Activated CD8-positive, alpha-beta memory T cell treated with anti-CD3 and anti-CD28 coated beads for 36 hours (primary cell): ENCODE results near the gene MYOM3. TPM values are rescaled to one million over a fixed set of nuclear protein-coding genes. Genes with fewer than 3 reads are reported as not detected.

ENCODE experiments used
- CTCF ChIA-PET: fragments of 350-600 bp; sonication (Branson Sonifier 250); formaldehyde crosslinking; loops from one replicate; lab custom pipeline; 2021; ENCODE audit warnings: antibody characterized with exemption; lab: Charles Lee
- POLR2A ChIA-PET: fragments of 350-600 bp; sonication (Branson Sonifier 250); formaldehyde crosslinking; loops from one replicate; lab custom pipeline; 2021; ENCODE audit warnings: antibody characterized with exemption; lab: Charles Lee
- total RNA-seq, 2 experiments: library from RNA; stranded (reverse); gene quantifications; one replicate each; pipeline ENCODE4 v1.2.3, GENCODE V29; 2021

The MYOM3 gene
- not detected for total RNA-seq

- ChIA-PET CTCF (interaction anchor here (0.8 to 2.2 kb wide), 2 partner anchors 41 to 197 kb away, joined by 3 to 9 read pairs; no protein-coding TSS in a partner anchor), POLR2A (interaction anchor here (0.6 kb wide), 2 partner anchors 242 to 384 kb away, joined by 3 read pairs; no protein-coding TSS in a partner anchor)
These were observed at the start of gene MYOM3 for GRCh38 chr1:24111996-24112779. TSS of gene MYOM3 (minus strand) at chr1:24112135. CDS start at chr1:24108636, 3,499 bp downstream.

DNA sequence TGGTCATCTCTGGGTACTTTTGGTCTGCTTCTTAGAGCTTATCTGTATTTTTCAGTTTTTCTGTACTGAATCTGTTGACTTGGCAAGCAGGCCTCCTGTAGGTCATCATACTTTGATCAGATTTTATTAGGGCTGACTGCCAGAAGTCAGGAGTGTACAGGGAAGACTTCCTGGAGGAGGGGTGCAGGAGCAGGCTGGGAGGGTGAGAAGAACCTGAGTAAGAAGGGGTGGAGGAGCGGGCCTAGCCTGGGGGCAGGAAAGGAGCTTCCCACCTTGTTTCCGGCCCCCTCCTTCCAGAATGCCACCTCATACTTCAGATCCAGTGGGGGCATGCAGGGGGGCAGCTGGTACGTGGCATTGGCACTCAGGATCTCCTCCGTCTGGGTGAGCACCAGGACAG, 49.3 kb upstream of the MYOM3 start:
- ChIA-PET POLR2A (no interaction called here), CTCF (no interaction called here)

DNA sequence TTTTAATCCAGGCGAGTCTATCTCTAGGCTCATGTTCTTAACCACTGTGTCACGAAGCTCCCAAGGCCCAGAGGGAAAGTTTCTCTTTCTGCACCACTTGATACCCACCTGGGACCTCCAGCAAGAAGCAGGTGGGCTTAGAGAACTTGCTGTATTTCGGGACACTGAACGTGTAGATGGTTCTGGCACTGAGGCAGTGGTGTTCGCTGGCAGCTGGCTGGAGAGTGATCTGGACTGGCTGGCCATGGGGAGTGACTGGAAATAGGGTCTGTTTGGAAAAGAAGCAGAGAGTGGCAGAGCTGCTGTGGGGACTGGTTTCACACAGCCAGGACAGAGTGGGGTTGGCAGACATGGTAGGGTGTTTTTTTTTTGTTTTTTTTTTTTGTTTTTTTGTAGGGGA, 47.4 kb upstream of the MYOM3 start:
- CTCF ChIA-PET = interaction anchor here (1.0 to 1.8 kb wide), 2 partner anchors 9 to 323 kb away, joined by 3 to 8 read pairs; no protein-coding TSS in a partner anchor
- POLR2A ChIA-PET = no interaction called here

- ChIA-PET POLR2A (no interaction called here), CTCF (interaction anchor here (1.8 kb wide), 1 partner anchor 8 kb away, joined by 8 read pairs; no protein-coding TSS in a partner anchor)
These were observed 46.1 kb upstream of the MYOM3 start for GRCh38 chr1:24157918-24158481.

GRCh38 chr1:24156542-24157260, 44.8 kb upstream of the MYOM3 start:
- ChIA-PET CTCF (interaction anchor here (1.8 kb wide), 1 partner anchor 42 kb away, joined by 4 read pairs; no protein-coding TSS in a partner anchor), POLR2A (no interaction called here)

DNA sequence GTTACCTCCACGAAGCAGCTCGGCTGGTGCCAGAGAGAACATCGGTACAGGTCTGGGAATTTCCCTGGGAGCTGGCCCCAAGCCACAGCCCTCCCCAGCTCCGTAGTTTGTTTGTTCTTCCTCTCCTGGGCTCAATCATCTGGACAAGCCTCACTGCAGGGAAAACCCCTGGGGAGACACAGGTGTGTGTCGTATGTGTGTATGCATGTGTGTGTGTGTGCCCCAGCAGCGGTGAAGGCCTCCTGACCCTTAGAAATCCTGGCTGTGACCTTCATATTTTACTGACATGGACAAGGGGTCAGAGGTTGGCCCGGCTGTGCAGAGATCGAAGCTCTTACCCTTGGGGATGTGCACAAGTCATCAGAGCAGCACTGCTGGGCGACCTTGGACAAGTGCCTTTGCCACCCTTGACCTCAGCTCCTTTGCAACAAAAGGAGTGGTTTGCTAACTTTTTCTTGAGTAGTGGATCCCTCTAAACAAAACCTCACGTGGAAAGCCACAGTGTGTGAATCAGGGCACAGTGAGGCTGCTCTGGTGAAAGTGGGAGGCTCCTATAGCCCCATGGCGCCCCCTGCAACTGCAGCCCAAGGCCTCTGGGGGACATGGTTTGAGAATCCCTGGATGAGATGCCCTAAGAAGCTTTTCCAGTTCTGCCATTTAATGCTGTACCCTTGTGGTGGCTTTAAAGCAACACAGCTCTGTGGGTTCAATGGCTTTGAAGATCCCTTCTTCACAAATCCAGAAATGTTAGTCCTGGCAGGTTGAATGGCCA, 43.3 kb upstream of the MYOM3 start:
- CTCF ChIA-PET = interaction anchor here (1.0 to 6.6 kb wide), 3 partner anchors 44 to 237 kb away, joined by 4 to 50 read pairs (median 4); no protein-coding TSS in a partner anchor
- POLR2A ChIA-PET = no interaction called here

- ChIA-PET POLR2A (no interaction called here), CTCF (interaction anchor here (1.0 to 6.6 kb wide), 2 partner anchors 47 to 238 kb away, joined by 4 to 50 read pairs; no protein-coding TSS in a partner anchor)
These were observed 42.3 kb upstream of the MYOM3 start for GRCh38 chr1:24154215-24154614.

DNA sequence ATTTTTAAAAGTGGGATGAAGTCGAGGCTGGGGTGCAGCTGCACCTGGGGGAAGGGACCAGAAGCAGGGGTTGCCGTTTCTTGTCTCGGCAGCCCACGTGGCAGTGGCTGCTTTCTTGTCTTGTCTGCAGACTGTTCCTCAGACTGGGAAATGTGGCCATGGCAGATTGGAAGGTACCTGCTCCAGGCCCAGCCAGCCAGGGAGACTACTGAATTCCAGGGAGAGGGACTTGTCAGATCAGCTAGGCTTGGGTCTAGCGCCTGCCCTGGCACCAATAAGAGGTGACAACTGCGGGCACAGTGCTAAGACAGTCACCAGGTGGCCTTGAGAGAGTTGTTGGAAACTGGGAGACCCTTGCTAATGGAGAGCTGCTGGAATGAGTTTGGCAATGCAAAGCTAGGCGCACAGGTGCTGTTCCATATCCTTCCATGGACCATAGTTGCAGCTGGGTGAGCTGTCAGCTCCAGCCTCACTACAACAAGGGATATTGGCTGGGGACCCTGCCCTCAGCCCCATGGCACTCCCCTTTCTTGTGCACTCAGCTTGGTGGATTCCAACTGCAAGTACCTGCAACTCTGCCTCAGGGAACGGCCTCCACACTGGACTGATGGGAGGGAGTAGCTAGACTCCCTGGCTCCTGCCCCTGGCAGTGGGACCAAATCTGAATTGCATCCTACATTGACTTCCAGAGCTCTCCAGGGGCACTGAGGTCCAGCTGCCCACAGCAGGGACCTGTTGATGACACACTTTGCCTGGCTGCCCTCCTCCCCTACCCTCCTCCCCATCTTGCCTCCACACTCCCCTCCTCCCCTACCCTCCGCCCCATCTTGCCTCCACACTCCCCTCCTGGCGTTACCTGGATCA, 40.9 kb upstream of the MYOM3 start:
- ChIA-PET CTCF (interaction anchor here (6.6 kb wide), 1 partner anchor 240 kb away, joined by 50 read pairs; no protein-coding TSS in a partner anchor), POLR2A (no interaction called here)

DNA sequence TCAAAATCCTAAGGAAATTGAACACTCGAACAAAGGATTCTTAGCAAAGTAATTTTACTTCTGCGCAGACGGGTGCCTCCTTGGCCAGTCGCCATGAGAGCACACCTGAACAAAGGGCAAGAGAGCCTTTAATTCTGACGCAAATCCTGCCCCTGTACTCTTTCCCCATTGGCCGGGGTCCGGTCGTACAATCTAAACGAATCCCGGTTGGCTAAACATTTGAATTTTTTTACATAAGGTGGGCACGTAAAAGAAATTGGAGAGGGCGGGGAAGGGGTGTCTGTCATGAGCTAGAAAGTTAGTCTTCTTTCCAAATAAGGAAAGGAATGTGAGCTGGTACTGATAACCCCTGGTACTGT, 39.2 kb upstream of the MYOM3 start:
- ChIA-PET CTCF (interaction anchor here (1.2 to 6.6 kb wide), 8 partner anchors 8 to 241 kb away, joined by 3 to 50 read pairs (median 14); partner anchors contain the start of gene IFNLR1), POLR2A (no interaction called here)

- ChIA-PET POLR2A (interaction anchor here (0.7 to 1.2 kb wide), 2 partner anchors 37 to 596 kb away, joined by 4 to 5 read pairs; partner anchors contain the start of gene IFNLR1), CTCF (interaction anchor here (0.6 to 6.6 kb wide), 21 partner anchors 8 to 259 kb away, joined by 3 to 50 read pairs (median 4); partner anchors contain the start of gene IFNLR1)
These were observed 38.6 kb upstream of the MYOM3 start for GRCh38 chr1:24150234-24151174.

DNA sequence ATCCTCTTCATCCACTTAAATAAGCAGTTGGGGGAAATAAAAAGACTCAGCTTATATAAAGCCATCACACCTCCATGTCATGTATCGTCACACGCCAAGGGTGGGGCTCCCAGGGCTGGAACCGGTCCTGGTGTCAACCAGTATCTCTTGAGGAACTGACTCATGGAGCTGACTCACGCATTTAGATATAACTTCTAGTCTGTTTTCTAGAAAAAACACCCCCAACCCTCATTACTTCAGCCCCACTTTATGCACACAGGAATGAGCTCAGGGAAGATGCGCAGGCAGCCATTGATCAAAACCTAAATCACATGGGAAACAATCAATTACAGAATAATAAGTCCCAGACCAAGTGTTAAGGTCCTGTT, 37.9 kb upstream of the MYOM3 start:
- ChIA-PET CTCF (interaction anchor here (0.6 to 6.6 kb wide), 21 partner anchors 9 to 259 kb away, joined by 3 to 50 read pairs (median 4); partner anchors contain the start of gene IFNLR1), POLR2A (interaction anchor here (1.2 kb wide), 1 partner anchor 38 kb away, joined by 5 read pairs; the partner anchor contains the start of gene IFNLR1)

- POLR2A ChIA-PET = no interaction called here
- CTCF ChIA-PET = interaction anchor here (0.6 to 3.5 kb wide), 3 partner anchors 39 to 231 kb away, joined by 3 to 20 read pairs (median 3); no protein-coding TSS in a partner anchor
These were observed 35.9 kb upstream of the MYOM3 start for GRCh38 chr1:24147816-24148215.

GRCh38 chr1:24147194-24147593, 35.3 kb upstream of the MYOM3 start:
- ChIA-PET CTCF (interaction anchor here (0.8 kb wide), 1 partner anchor 39 kb away, joined by 3 read pairs; no protein-coding TSS in a partner anchor), POLR2A (no interaction called here)

GRCh38 chr1:24142546-24143534, 30.9 kb upstream of the MYOM3 start, which contains the start of gene IL22RA1:
TSS of gene IL22RA1 (minus strand) at chr1:24143140. CDS start at chr1:24143082, 58 bp downstream.
- ChIA-PET CTCF (no interaction called here), POLR2A (no interaction called here)
